Measurements from ENCODE around the gene SYNE4. TPM values are rescaled to one million over a fixed set of nuclear protein-coding genes. Genes with fewer than 3 reads are reported as not detected.

Gene SYNE4
- total RNA-seq, 2 donors from 2014 or later: 14.2 to 41.1 TPM

- no peaks in the 10 kb centered on the region for H3K9me3 ChIP-seq
- DNase-seq (ENCODE audit: low spot score): no peak
- H3K36me3 ChIP-seq: no peaks in the 10 kb centered on the region
- no peak for TF ChIP-seq POLR2AphosphoS5 (IDR thresholded peaks at IDR 0.05)
- TF ChIP-seq, protein P1, sequence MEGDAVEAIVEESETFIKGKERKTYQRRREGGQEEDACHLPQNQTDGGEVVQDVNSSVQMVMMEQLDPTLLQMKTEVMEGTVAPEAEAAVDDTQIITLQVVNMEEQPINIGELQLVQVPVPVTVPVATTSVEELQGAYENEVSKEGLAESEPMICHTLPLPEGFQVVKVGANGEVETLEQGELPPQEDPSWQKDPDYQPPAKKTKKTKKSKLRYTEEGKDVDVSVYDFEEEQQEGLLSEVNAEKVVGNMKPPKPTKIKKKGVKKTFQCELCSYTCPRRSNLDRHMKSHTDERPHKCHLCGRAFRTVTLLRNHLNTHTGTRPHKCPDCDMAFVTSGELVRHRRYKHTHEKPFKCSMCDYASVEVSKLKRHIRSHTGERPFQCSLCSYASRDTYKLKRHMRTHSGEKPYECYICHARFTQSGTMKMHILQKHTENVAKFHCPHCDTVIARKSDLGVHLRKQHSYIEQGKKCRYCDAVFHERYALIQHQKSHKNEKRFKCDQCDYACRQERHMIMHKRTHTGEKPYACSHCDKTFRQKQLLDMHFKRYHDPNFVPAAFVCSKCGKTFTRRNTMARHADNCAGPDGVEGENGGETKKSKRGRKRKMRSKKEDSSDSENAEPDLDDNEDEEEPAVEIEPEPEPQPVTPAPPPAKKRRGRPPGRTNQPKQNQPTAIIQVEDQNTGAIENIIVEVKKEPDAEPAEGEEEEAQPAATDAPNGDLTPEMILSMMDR (IDR thresholded peaks at IDR 0.05): no peak
- no peak overlapping the region for H3K27ac ChIP-seq
- no peak overlapping the region for H3K4me3 ChIP-seq
- no peaks in the 10 kb centered on the region for H3K27me3 ChIP-seq (replicated peaks; ENCODE audit: insufficient read depth)
- 86% methylated on average over 8 of the region's 8 CpGs for WGBS
- H3K4me1 ChIP-seq (replicated peaks): no peaks in the 10 kb centered on the region
- intact Hi-C loops (cut with DNase I): no loop called here
Measured at GRCh38 chr19:36030264-36031148, 21.9 kb upstream of the SYNE4 start.

- no peak overlapping the region for H3K4me3 ChIP-seq
- no peaks in the 10 kb centered on the region for H3K4me1 ChIP-seq (replicated peaks)
- no peaks in the 10 kb centered on the region for H3K9me3 ChIP-seq
- WGBS: 72% methylated on average over 10 of the region's 10 CpGs
- no peaks in the 10 kb centered on the region for H3K27me3 ChIP-seq (replicated peaks; ENCODE audit: insufficient read depth)
- no peaks in the 10 kb centered on the region for H3K36me3 ChIP-seq
- DNase-seq (ENCODE audit: low spot score): no peak
- intact Hi-C loops (cut with DNase I): loop anchor here (2.0 kb wide), 1 partner anchor 24 kb away; no protein-coding TSS in a partner anchor
- H3K27ac ChIP-seq: no peak overlapping the region
- TF ChIP-seq POLR2AphosphoS5 (IDR thresholded peaks at IDR 0.05): no peak
- no peak for TF ChIP-seq POLR2A (IDR thresholded peaks at IDR 0.05)
- TF ChIP-seq, protein P1 (IDR thresholded peaks at IDR 0.05): no peak
Measured at GRCh38 chr19:36028313-36029041, 19.9 kb upstream of the SYNE4 start.

DNA sequence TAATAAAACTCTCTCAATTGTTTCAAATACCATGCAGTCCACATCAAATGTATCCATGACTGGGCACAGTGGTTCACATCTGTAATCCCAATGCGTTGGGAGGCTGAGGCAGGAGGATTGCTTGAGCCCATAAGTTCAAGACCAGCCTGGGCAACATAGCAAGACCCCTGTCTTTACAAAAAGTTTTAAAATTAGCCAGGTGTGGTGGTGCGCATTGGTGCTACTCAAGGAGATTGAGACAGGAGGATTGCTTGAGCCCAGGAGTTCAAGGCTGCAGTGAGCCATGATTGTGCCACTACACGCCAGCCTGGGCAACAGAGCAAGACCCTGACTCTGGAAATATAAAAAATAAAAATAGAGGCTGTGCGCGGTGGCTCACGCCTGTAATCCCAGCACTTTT is 19.1 kb upstream of the SYNE4 start:
- TF ChIP-seq POLR2AphosphoS5 (IDR thresholded peaks at IDR 0.05): no peak
- TF ChIP-seq, protein P1 (IDR thresholded peaks at IDR 0.05): no peak
- no peak for TF ChIP-seq POLR2A (IDR thresholded peaks at IDR 0.05)
- no peaks in the 10 kb centered on the region for H3K9me3 ChIP-seq
- no peak for DNase-seq (ENCODE audit: low spot score)
- intact Hi-C loops (cut with DNase I): loop anchor here (2.0 kb wide), 1 partner anchor 25 kb away; no protein-coding TSS in a partner anchor
- 95% methylated on average over 6 of the region's 6 CpGs for WGBS
- H3K27me3 ChIP-seq (replicated peaks; ENCODE audit: insufficient read depth): no peaks in the 10 kb centered on the region
- H3K27ac ChIP-seq: no peak overlapping the region
- no peaks in the 10 kb centered on the region for H3K4me1 ChIP-seq (replicated peaks)
- no peak overlapping the region for H3K4me3 ChIP-seq
- H3K36me3 ChIP-seq: no peaks in the 10 kb centered on the region

- H3K27ac ChIP-seq: no peak overlapping the region
- H3K36me3 ChIP-seq: no peaks in the 10 kb centered on the region
- H3K9me3 ChIP-seq: no peaks in the 10 kb centered on the region
- H3K4me1 ChIP-seq (replicated peaks): no peaks in the 10 kb centered on the region
- no peak for DNase-seq (ENCODE audit: low spot score)
- 93% methylated on average over 49 of the region's 49 CpGs for WGBS
- H3K27me3 ChIP-seq (replicated peaks; ENCODE audit: insufficient read depth): no peaks in the 10 kb centered on the region
- TF ChIP-seq, protein P1 (IDR thresholded peaks at IDR 0.05): no peak
- TF ChIP-seq POLR2A (IDR thresholded peaks at IDR 0.05): no peak
- no peak for TF ChIP-seq POLR2AphosphoS5 (IDR thresholded peaks at IDR 0.05)
- intact Hi-C loops (cut with DNase I): no loop called here
- H3K4me3 ChIP-seq: no peak overlapping the region
Measured at GRCh38 chr19:36026091-36026876, 17.7 kb upstream of the SYNE4 start.

All from prostate gland (tissue), 2 donors.